SK-N-SH (cell line): ENCODE results near the gene HOXD10.

Experiments
- CTCF ChIP-seq: fragments of 200-600 bp; sonication (generic); IDR thresholded peaks from 2 replicates; pipeline ENCODE4 v1.6.1; 2017; ENCODE audit warnings: antibody characterized with exemption, mild to moderate bottlenecking, moderate library complexity
- PBX3 ChIP-seq: IDR thresholded peaks from 2 replicates; pipeline ENCODE4; 2012
- RFX5 ChIP-seq: IDR thresholded peaks from 2 replicates; pipeline ENCODE4 v1.6.1; 2012; ENCODE audit warnings: mild to moderate bottlenecking, improper control_type of control experiment, low read length
- SIN3A ChIP-seq: IDR thresholded peaks from 2 replicates; pipeline ENCODE4 v1.6.1; 2012; ENCODE audit warnings: low read depth, mild to moderate bottlenecking, low read length, moderate library complexity, borderline replicate concordance
- USF2 ChIP-seq: fragments of 150-350 bp; IDR thresholded peaks from 2 replicates; pipeline ENCODE4 v1.6.1; 2017; ENCODE audit warnings: antibody characterized with exemption, low read length, low read depth, borderline replicate concordance

- TF ChIP-seq RFX5, result no peak
- no peak for TF ChIP-seq CTCF
- TF ChIP-seq PBX3, result no peak
- no peak for TF ChIP-seq USF2
- TF ChIP-seq SIN3A, result no peak
Measured at GRCh38 chr2:176156807-176157498, 40.4 kb downstream of the HOXD10 start, which contains the start of gene HOXD3.
